ENCODE results near the gene PRSS1.
"Not testable (repeated sequence)": the region's sequence is repeated elsewhere in the genome, so short reads cannot be mapped to it uniquely, and the experiment has no call there.

Gene PRSS1

GRCh38 chr7:142773937-142774744, 24.9 kb downstream of the PRSS1 start:
- DNase-seq = no peak

GRCh38 chr7:142774826-142775225, 25.6 kb downstream of the PRSS1 start:
- no peak for DNase-seq

- DNase-seq = not testable (repeated sequence)
Observed at GRCh38 chr7:142775351-142776115, 26.3 kb downstream of the PRSS1 start.

- DNase-seq = no peak
Observed at GRCh38 chr7:142776206-142776844, 27.1 kb downstream of the PRSS1 start.

GRCh38 chr7:142776845-142777225, 27.6 kb downstream of the PRSS1 start:
- DNase-seq = not testable (repeated sequence)

GRCh38 chr7:142777318-142777717, 28.0 kb downstream of the PRSS1 start:
- no peak for DNase-seq

GRCh38 chr7:142782922-142783900, 33.9 kb downstream of the PRSS1 start:
- peak; percentile 90 to 92 (median 92) for DNase-seq

GRCh38 chr7:142784096-142784495, 34.8 kb downstream of the PRSS1 start:
- no peak for DNase-seq

GRCh38 chr7:142784716-142785115, 35.4 kb downstream of the PRSS1 start:
- no peak for DNase-seq

- no peak for DNase-seq
Observed at GRCh38 chr7:142785841-142786250, 36.6 kb downstream of the PRSS1 start.

GRCh38 chr7:142787034-142787768, 37.9 kb downstream of the PRSS1 start:
- DNase-seq = no peak

- no peak for DNase-seq
Observed at GRCh38 chr7:142787783-142788182, 38.5 kb downstream of the PRSS1 start.

GRCh38 chr7:142788303-142789289, 39.3 kb downstream of the PRSS1 start:
- no peak for DNase-seq

GRCh38 chr7:142789441-142789840, 40.2 kb downstream of the PRSS1 start:
- no peak for DNase-seq

- DNase-seq = no peak
Observed at GRCh38 chr7:142790056-142790455, 40.8 kb downstream of the PRSS1 start.

- DNase-seq = no peak
Observed at GRCh38 chr7:142790555-142790954, 41.3 kb downstream of the PRSS1 start.

GRCh38 chr7:142791502-142791901, 42.2 kb downstream of the PRSS1 start:
- DNase-seq = no peak

GRCh38 chr7:142792129-142792528, 42.9 kb downstream of the PRSS1 start:
- DNase-seq = no peak

- DNase-seq = no peak
Observed at GRCh38 chr7:142792593-142792992, 43.3 kb downstream of the PRSS1 start.

GRCh38 chr7:142793156-142793555, 43.9 kb downstream of the PRSS1 start:
- DNase-seq = no peak

All from suppressor macrophage (primary cell).